HepG2 (cell line): ENCODE data around the gene ACSBG1. TPM values are rescaled to one million over a fixed set of nuclear protein-coding genes. Genes with fewer than 3 reads are reported as not detected.

Experiments used
- CBX5 ChIP-seq: sonication (generic); formaldehyde crosslinking; IDR thresholded peaks from 2 replicates; pipeline ENCODE4 v1.4.0; 2020; ENCODE audit warnings: missing genetic modification reagents, borderline replicate concordance
- DNMT1 ChIP-seq: sonication (generic); formaldehyde crosslinking; IDR thresholded peaks from 2 replicates; pipeline ENCODE4 v1.5.1; 2020; ENCODE audit warnings: mild to moderate bottlenecking, missing genetic modification reagents
- HOXA9 ChIP-seq: sonication (generic); formaldehyde crosslinking; IDR thresholded peaks from 2 replicates; pipeline ENCODE4 v1.8.1; 2022; ENCODE audit warnings: missing genetic modification reagents, mild to moderate bottlenecking, moderate library complexity, borderline replicate concordance
- IRF2 ChIP-seq: IDR thresholded peaks from 2 replicates; pipeline ENCODE4 v1.6.1; 2018; ENCODE audit warnings: missing genetic modification reagents, missing compliant biosample characterization
- IRX3 ChIP-seq: sonication (generic); formaldehyde crosslinking; IDR thresholded peaks from 2 replicates; pipeline ENCODE4 v1.8.1; 2023; ENCODE audit warnings: mild to moderate bottlenecking, low read depth, missing genetic modification reagents, borderline replicate concordance
- KDM4B ChIP-seq: sonication (generic); formaldehyde crosslinking; IDR thresholded peaks from 2 replicates; pipeline ENCODE4 v1.4.0; 2020; ENCODE audit warnings: missing genetic modification reagents
- KLF16 ChIP-seq, 2 experiments: sonication (generic) in 1 of 2; formaldehyde crosslinking in 1 of 2; IDR thresholded peaks; 2 replicates each; pipeline versions ENCODE4 v1.6.1 to v1.8.0; 2016 to 2023; ENCODE audit warnings: missing genetic modification reagents in 2 of 2, missing compliant biosample characterization in 1 of 2
- MEF2D ChIP-seq: sonication (generic); formaldehyde crosslinking; IDR thresholded peaks from 2 replicates; pipeline ENCODE4 v1.5.1; 2020; ENCODE audit warnings: mild to moderate bottlenecking, missing genetic modification reagents
- MLX ChIP-seq: IDR thresholded peaks from 2 replicates; pipeline ENCODE4 v1.6.1; 2016
- NCOA2 ChIP-seq: sonication (generic); formaldehyde crosslinking; IDR thresholded peaks from 2 replicates; pipeline ENCODE4 v1.8.0; 2022; ENCODE audit warnings: inconsistent platforms
- PITX1 ChIP-seq: sonication (generic); formaldehyde crosslinking; IDR thresholded peaks from 2 replicates; pipeline ENCODE4 v1.5.1; 2020; ENCODE audit warnings: mild to moderate bottlenecking, missing genetic modification reagents
- RFX5 ChIP-seq: IDR thresholded peaks from 2 replicates; pipeline ENCODE4 v1.6.1; 2011; ENCODE audit warnings: low read depth, low read length, improper control_type of control experiment
- SIN3A ChIP-seq: IDR thresholded peaks from 2 replicates; pipeline ENCODE4 v1.6.1; 2011; ENCODE audit warnings: low read depth, mild to moderate bottlenecking, control low read depth, low read length, borderline replicate concordance
- SMAD1 ChIP-seq: sonication (generic); formaldehyde crosslinking; IDR thresholded peaks from 2 replicates; pipeline ENCODE4 v1.4.0; 2020; ENCODE audit warnings: missing genetic modification reagents, low read depth, mild to moderate bottlenecking, borderline replicate concordance
- U2AF2 ChIP-seq: fragments of 200-400 bp; formaldehyde crosslinking; IDR thresholded peaks from 2 replicates; pipeline ENCODE4 v1.6.1; 2017; ENCODE audit warnings: low read depth, mild to moderate bottlenecking, low read length
- ZFP37 ChIP-seq: sonication (generic); formaldehyde crosslinking; IDR thresholded peaks from 2 replicates; pipeline ENCODE4 v1.4.0; 2020; ENCODE audit warnings: missing genetic modification reagents, borderline replicate concordance
- ZIK1 ChIP-seq: sonication (generic); formaldehyde crosslinking; IDR thresholded peaks from 2 replicates; pipeline ENCODE4 v1.5.0; 2020; ENCODE audit warnings: mild to moderate bottlenecking, low read depth, missing genetic modification reagents, borderline replicate concordance
- ZNF10 ChIP-seq: sonication (generic); formaldehyde crosslinking; IDR thresholded peaks from 2 replicates; pipeline ENCODE4 v1.4.0; 2020; ENCODE audit warnings: mild to moderate bottlenecking, low read depth, missing genetic modification reagents, borderline replicate concordance
- ZNF136 ChIP-seq: sonication (generic); formaldehyde crosslinking; IDR thresholded peaks from 2 replicates; pipeline ENCODE4 v1.8.1; 2022; ENCODE audit warnings: low read depth, mild to moderate bottlenecking, moderate library complexity, missing genetic modification reagents
- ZNF20 ChIP-seq: sonication (generic); formaldehyde crosslinking; IDR thresholded peaks from 2 replicates; pipeline ENCODE4 v1.4.0; 2020; ENCODE audit warnings: mild to moderate bottlenecking, moderate library complexity, missing genetic modification reagents
- ZNF431 ChIP-seq: sonication (generic); formaldehyde crosslinking; IDR thresholded peaks from 2 replicates; pipeline ENCODE4 v1.9.0; 2022; ENCODE audit warnings: missing genetic modification reagents, low read depth, mild to moderate bottlenecking, borderline replicate concordance
- ZNF484 ChIP-seq: sonication (generic); formaldehyde crosslinking; IDR thresholded peaks from 2 replicates; pipeline ENCODE4 v1.5.1; 2020; ENCODE audit warnings: mild to moderate bottlenecking, low read depth, missing genetic modification reagents, borderline replicate concordance
- ZNF563 ChIP-seq: sonication (generic); formaldehyde crosslinking; IDR thresholded peaks from 2 replicates; pipeline ENCODE4 v1.8.0; 2022; ENCODE audit warnings: mild to moderate bottlenecking, moderate library complexity, missing genetic modification reagents
- ZNF891 ChIP-seq: sonication (generic); formaldehyde crosslinking; IDR thresholded peaks from 2 replicates; pipeline ENCODE4 v1.5.0; 2020; ENCODE audit warnings: mild to moderate bottlenecking, missing genetic modification reagents
- ZSCAN31 ChIP-seq: sonication (generic); formaldehyde crosslinking; IDR thresholded peaks from 2 replicates; pipeline ENCODE4 v1.5.0; 2020; ENCODE audit warnings: low read depth, mild to moderate bottlenecking, missing genetic modification reagents
- ZSCAN9 ChIP-seq: IDR thresholded peaks from 2 replicates; pipeline ENCODE4 v1.6.1; 2016; ENCODE audit warnings: borderline replicate concordance
- ZXDC ChIP-seq: sonication (generic); formaldehyde crosslinking; IDR thresholded peaks from 2 replicates; pipeline ENCODE4 v1.5.0; 2020; ENCODE audit warnings: mild to moderate bottlenecking, missing genetic modification reagents
- polyA plus RNA-seq, 8 experiments: library from polyadenylated mRNA; depleted of rRNA in 3 of 8; stranded (reverse) in 7 of 8; unstranded in 1 of 8; fragments of >200 nt; fragmentation: Illumina TruSeq in 4 of 8; extraction: Trizol in 4 of 8; gene quantifications; 2 replicates each; pipeline versions ENCODE4 v1.2.1 to v1.2.3, GENCODE V29; 2011 to 2016; ENCODE audit warnings: low read depth in 4 of 8, missing spikeins in 1 of 8, mixed read lengths in 1 of 8; ENCODE audit not compliant: insufficient read depth in 1 of 8
- total RNA-seq, 5 experiments: library from RNA; depleted of rRNA; stranded (reverse); fragments of >200 nt; fragmentation: Illumina TruSeq; extraction: Trizol; gene quantifications; 2 replicates each; pipeline ENCODE4 v1.2.3, GENCODE V29; 2016; ENCODE audit warnings: low read depth in 1 of 5

The ACSBG1 gene
- total and polyA plus RNA-seq, 2 of the 13 experiments (the other 11 are each of a cell fraction or from before 2014, with no cell fraction given): 0.35 to 0.81 TPM

DNA sequence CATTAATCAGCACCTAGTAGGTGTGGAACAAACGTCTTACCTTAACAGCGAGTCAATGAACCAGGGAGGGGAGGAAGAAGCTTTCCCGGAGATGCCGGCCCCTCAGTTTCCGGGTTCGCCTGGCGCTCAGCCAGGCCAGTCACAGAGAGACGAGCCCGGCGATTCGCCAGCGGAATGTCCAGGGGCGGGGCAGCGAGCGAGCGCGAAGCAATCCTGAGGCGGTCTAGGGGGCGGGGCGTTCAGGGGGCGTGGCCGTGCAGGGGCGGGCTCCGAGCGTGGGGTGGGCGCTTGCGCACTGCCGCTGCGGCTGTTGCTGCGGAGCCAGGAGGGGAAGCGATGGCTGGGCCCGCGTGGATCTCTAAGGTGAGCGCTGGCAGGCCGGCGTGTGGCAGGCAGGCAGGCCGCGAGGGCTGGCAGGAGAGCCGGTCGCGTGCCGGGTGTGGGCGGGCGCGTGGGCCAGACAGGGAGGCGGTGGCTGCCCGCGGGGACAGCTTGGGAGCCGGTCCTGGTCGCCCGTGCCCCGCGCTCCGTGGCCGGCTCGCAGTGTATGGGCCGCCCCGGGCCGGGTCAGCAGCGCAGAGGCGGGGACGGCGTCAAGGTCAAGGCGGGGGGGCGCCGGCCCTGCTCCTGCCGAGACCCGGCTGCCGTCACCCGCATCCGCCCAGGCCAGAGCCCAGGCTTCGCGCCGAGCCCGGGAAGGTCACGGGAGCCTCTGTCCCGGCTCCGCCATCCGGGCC is 85.1 kb downstream of the ACSBG1 start, which contains the start of gene IDH3A (continued):
- no peak for TF ChIP-seq U2AF2
- TF ChIP-seq CBX5 (CRISPR knock-in tag): no peak
- no peak for TF ChIP-seq IRX3 (CRISPR knock-in tag)
- TF ChIP-seq KDM4B (CRISPR knock-in tag): no peak
- TF ChIP-seq SMAD1 (CRISPR knock-in tag): no peak
- TF ChIP-seq KLF16 (CRISPR knock-in tag; IDR thresholded peaks at IDR 0.05): no peak
- TF ChIP-seq ZNF891: no peak
- TF ChIP-seq MEF2D (CRISPR knock-in tag): 0 out of 2 replicates have a peak, but pooled peaks have one; percentile 19
- TF ChIP-seq ZNF431 (CRISPR knock-in tag): no peak
- no peak for TF ChIP-seq RFX5
- no peak for TF ChIP-seq DNMT1 (CRISPR knock-in tag)
- TF ChIP-seq MLX (CRISPR knock-in tag): no peak
- TF ChIP-seq ZNF20 (CRISPR knock-in tag): no peak
- peak; percentile 86; the same call in 1 of the 2 replicates for TF ChIP-seq ZSCAN31 (CRISPR knock-in tag)
- no peak for TF ChIP-seq PITX1 (CRISPR knock-in tag)
- no peak for TF ChIP-seq ZNF10 (CRISPR knock-in tag)
- TF ChIP-seq NCOA2 (CRISPR knock-in tag): no peak
- TF ChIP-seq ZIK1 (CRISPR knock-in tag): no peak
- TF ChIP-seq ZSCAN9 (CRISPR knock-in tag): no peak
- no peak for TF ChIP-seq HOXA9
- no peak for TF ChIP-seq ZFP37 (CRISPR knock-in tag)
- no peak for TF ChIP-seq ZXDC (CRISPR knock-in tag)
- peak; percentile 51 for TF ChIP-seq ZNF563 (CRISPR knock-in tag)
- no peak for TF ChIP-seq ZNF484 (CRISPR knock-in tag)
- TF ChIP-seq SIN3A: peak; percentile 81; the same call in 1 of the 2 replicates
- TF ChIP-seq ZNF136 (CRISPR knock-in tag): no peak
- TF ChIP-seq IRF2 (CRISPR knock-in tag): 0 out of 2 replicates have a peak, but pooled peaks have one; percentile 7
